Activated B cell treated with CpG ODN at 0.5 μM for 24 hours (primary cell): ENCODE measurements around the gene ATP11A. TPM values are rescaled to one million over a fixed set of nuclear protein-coding genes. Genes with fewer than 3 reads are reported as not detected.

ENCODE experiments used
- ATAC-seq: fragments of 200-7000 bp; cut with Tn5 transposase; one replicate; pipeline ENCODE4 v1.10.0; 2021; ENCODE audit warnings: low read depth, mild to moderate bottlenecking, moderate library complexity
- CTCF ChIA-PET: fragments of 350-600 bp; sonication (Branson Sonifier 250); formaldehyde crosslinking; loops from one replicate; lab custom pipeline; 2021; ENCODE audit warnings: antibody characterized with exemption; lab: Charles Lee
- POLR2A ChIA-PET: fragments of 350-600 bp; sonication (Branson Sonifier 250); formaldehyde crosslinking; loops from one replicate; lab custom pipeline; 2021; ENCODE audit warnings: antibody characterized with exemption; lab: Charles Lee
- DNase-seq: peaks from one replicate; pipeline ENCODE4 v3.0.0; 2022
- H3K27ac Mint-ChIP-seq: one replicate; pipeline ENCODE4 v1.8.0; 2020; ENCODE audit warnings: mixed read lengths
- H3K27me3 Mint-ChIP-seq: one replicate; pipeline ENCODE4 v1.8.0; 2021; ENCODE audit warnings: mixed read lengths
- H3K36me3 Mint-ChIP-seq: one replicate; pipeline ENCODE4 v1.8.0; 2021; ENCODE audit warnings: low read depth, mixed read lengths
- H3K4me1 Mint-ChIP-seq: one replicate; pipeline ENCODE4 v1.8.0; 2021; ENCODE audit warnings: mixed read lengths
- H3K4me3 Mint-ChIP-seq: one replicate; pipeline ENCODE4 v1.8.0; 2020; ENCODE audit warnings: mild to moderate bottlenecking, mixed read lengths
- H3K9me3 Mint-ChIP-seq: one replicate; pipeline ENCODE4 v1.8.0; 2020; ENCODE audit warnings: mixed read lengths
- CTCF ChIP-seq: fragments of 200-600 bp; IDR thresholded peaks from one replicate; pipeline ENCODE4 v1.8.0; 2022; ENCODE audit warnings: antibody characterized with exemption, mild to moderate bottlenecking
- intact Hi-C: fragments of 100-400 bp; cut with micrococcal nuclease; formaldehyde crosslinking; loops from one replicate; pipeline ENCODE4 v1.15.1; 2024
- total RNA-seq: library from RNA; stranded (reverse); gene quantifications from 2 replicates; pipeline ENCODE4 v1.2.3, GENCODE V29; 2022

The ATP11A gene
- total RNA-seq, 1 donor from 2014 or later: 49.6 TPM

GRCh38 chr13:112895521-112896465, 206.0 kb downstream of the ATP11A start:
- no peak for TF ChIP-seq CTCF
- intact Hi-C loops: loop anchor here (2.0 kb wide), 1 partner anchor 47 kb away; no protein-coding TSS in a partner anchor
- ChIA-PET CTCF (no interaction called here), POLR2A (no interaction called here)
- Mint-ChIP-seq H3K27ac (no peak overlapping the region), H3K4me3 (peak overlapping the region; percentile 57), H3K27me3 (peaks cover 3% of the 10 kb centered on the region), H3K9me3 (no peaks in the 10 kb centered on the region), H3K36me3 (no peaks in the 10 kb centered on the region), H3K4me1 (peaks cover 24% of the 10 kb centered on the region)
- ATAC-seq (no peak), DNase-seq (no peak)

DNA sequence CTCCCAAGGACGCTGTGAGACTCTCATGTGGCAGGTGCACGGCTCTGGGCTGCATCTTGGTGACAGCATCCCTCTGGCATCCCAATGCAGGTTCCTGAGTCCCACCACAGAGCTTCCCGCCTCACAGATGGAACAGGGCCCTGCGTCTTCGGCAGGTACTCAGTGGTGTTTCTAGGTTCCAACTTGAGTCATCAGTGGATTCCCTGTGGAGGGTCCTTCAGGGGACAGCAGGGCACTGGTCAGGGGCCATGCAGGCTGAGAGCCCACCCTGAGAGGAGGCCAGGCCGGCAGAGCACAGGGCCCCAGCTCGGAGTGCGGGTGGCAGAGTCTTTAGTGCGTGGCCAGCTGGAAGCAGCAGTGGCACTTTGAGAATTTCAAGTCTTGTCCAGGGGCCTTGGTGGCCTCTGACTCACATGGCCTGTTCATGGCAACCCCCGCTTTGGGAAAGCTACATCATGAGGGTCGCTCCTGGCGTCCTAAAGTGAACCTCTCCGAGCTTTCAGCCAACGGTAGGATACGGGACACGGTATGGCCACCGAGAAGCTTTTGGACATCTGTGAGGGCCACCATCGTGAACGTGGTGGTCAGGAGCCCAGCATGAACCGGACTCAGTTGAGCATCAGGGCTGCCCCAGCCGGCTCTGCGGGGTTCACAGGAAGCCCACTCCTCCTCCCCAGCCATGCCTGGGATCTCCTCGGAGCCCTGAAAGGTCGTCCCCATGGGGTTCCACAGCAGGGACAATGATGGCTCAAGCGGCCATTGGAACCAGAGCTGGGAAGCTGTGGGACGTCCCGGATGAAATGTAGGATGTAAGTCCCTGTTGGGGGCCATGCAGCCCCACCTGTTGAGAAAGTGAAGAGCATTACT, 207.1 kb downstream of the ATP11A start:
- no peak overlapping the region for H3K27ac Mint-ChIP-seq
- H3K4me3 Mint-ChIP-seq: no peak overlapping the region

DNA sequence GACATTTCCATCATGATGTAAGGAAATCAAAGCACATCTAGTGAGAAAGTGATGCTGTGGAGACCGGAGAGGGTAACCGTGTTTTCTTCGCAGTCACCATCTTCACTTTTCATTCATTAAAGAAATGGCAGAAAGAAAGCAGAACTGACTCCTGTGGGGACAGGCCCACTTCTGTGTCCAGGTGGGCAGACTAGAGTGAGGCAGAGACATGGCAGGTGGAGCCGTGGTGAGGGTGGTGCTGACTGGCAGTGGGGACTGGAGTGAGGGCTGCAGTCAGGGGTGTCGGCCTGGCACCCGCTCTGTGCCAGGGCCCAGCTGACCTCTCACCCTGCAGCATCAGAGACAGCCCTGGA, 207.7 kb downstream of the ATP11A start:
- H3K36me3 Mint-ChIP-seq: peaks cover 6% of the 10 kb centered on the region
- no peak for ATAC-seq
- H3K27me3 Mint-ChIP-seq: peaks cover 3% of the 10 kb centered on the region
- H3K9me3 Mint-ChIP-seq: no peaks in the 10 kb centered on the region
- no peak for DNase-seq
- intact Hi-C loops: no loop called here
- H3K4me1 Mint-ChIP-seq: peaks cover 22% of the 10 kb centered on the region
- ChIA-PET POLR2A (no interaction called here), CTCF (no interaction called here)
- no peak for TF ChIP-seq CTCF
- H3K4me3 Mint-ChIP-seq: no peak overlapping the region
- no peak overlapping the region for H3K27ac Mint-ChIP-seq

More for the DNA sequence above, 207.1 kb downstream of the ATP11A start:
- no peaks in the 10 kb centered on the region for H3K9me3 Mint-ChIP-seq
- DNase-seq: no peak
- TF ChIP-seq CTCF: no peak
- CTCF ChIA-PET: no interaction called here
- peaks cover 2% of the 10 kb centered on the region for H3K36me3 Mint-ChIP-seq
- peaks cover 3% of the 10 kb centered on the region for H3K27me3 Mint-ChIP-seq
- ATAC-seq: no peak
- POLR2A ChIA-PET: no interaction called here
- intact Hi-C loops: no loop called here
- peaks cover 24% of the 10 kb centered on the region for H3K4me1 Mint-ChIP-seq

DNA sequence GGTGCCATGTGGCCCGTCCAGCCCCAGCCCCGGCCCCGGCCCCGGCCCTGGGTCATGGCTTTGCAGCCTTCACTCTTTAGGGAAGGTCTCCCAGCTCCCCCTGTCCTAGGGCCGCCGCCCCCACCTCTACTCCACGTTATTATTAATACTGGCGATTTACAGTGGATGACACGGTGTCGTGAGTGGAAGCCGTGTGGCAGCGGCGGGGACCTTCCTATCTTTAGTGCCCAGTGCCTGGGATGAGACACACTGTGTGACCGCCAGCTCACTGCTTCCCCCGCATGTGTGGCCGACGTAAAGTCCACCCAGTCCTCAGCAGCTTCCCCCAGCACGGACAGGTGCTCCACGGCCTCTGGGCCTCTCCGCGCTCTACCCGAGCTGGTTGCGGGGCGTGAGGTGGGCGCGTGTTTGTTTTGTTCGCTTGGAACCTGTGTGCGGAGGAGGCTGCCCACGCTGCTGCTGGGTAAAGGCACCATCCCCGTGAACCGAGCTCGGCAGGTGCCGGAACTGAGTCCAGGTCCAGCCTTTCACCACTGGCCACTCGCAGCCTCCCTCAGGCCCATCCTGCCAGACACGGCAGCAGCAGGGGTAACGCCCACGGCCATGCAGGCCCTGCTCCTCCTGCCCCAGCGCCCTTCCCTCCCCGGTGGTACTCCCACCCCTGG, 208.2 kb downstream of the ATP11A start:
- peaks cover 9% of the 10 kb centered on the region for H3K36me3 Mint-ChIP-seq
- ATAC-seq (no peak), DNase-seq (no peak)
- intact Hi-C loops: no loop called here
- no peaks in the 10 kb centered on the region for H3K9me3 Mint-ChIP-seq
- ChIA-PET POLR2A (no interaction called here), CTCF (no interaction called here)
- H3K27ac Mint-ChIP-seq: no peak overlapping the region
- peaks cover 17% of the 10 kb centered on the region for H3K4me1 Mint-ChIP-seq
- peaks cover 3% of the 10 kb centered on the region for H3K27me3 Mint-ChIP-seq
- no peak overlapping the region for H3K4me3 Mint-ChIP-seq
- no peak for TF ChIP-seq CTCF
